AG04449 (cell line): ENCODE data around the gene PPM1B.

Experiments used
- CTCF ChIA-PET: fragments of 350-600 bp; formaldehyde crosslinking; extraction: SDS; loops from one replicate; lab custom pipeline; 2021; ENCODE audit warnings: antibody characterized with exemption; lab: Yijun Ruan, JAX
- POLR2A ChIA-PET: fragments of 400-600, 350-600 bp; formaldehyde crosslinking; extraction: SDS; loops from one replicate; lab custom pipeline; 2020; ENCODE audit warnings: antibody characterized with exemption, inconsistent platforms; lab: Yijun Ruan, JAX
- DNase-seq: peaks from one replicate; pipeline ENCODE4 v3.0.0-alpha.2; 2010; ENCODE audit warnings: low read depth, low spot score
- H3K4me3 ChIP-seq: 2 replicates; pipeline ENCODE4 v1.5.1; 2011; ENCODE audit warnings: low read depth, mild to moderate bottlenecking, control low read depth, low read length
- TF ChIP-seq, protein P1 (sequence below): IDR thresholded peaks from one replicate; pipeline ENCODE4 v1.5.1; 2011; ENCODE audit warnings: mild to moderate bottlenecking, moderate library complexity, low read length, control low read depth, inconsistent platforms; ENCODE audit not compliant: insufficient read depth; ENCODE audit errors: missing control alignments

Gene PPM1B

DNA sequence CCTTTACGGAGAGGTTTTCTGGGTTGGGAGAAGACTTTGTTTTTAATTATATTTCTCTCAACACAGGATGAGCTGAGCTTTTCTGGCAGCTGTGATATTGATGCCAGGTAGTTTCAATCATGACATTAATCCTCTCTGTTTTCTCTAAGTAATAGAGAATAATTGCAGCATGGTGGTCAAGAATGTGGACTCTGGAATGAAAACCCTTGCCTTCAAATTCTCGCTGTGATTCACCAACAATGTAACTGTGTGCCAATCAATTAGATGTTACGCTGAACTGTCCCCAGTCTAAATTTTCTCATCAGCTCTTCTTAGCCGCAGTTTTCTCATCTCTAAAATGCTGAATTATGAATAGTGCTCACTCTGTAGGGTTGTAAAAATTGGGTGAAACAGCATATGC is 31.6 kb upstream of the PPM1B start:
- POLR2A ChIA-PET: no interaction called here
- H3K4me3 ChIP-seq: no peak overlapping the region
- DNase-seq: no peak
- TF ChIP-seq, protein P1, sequence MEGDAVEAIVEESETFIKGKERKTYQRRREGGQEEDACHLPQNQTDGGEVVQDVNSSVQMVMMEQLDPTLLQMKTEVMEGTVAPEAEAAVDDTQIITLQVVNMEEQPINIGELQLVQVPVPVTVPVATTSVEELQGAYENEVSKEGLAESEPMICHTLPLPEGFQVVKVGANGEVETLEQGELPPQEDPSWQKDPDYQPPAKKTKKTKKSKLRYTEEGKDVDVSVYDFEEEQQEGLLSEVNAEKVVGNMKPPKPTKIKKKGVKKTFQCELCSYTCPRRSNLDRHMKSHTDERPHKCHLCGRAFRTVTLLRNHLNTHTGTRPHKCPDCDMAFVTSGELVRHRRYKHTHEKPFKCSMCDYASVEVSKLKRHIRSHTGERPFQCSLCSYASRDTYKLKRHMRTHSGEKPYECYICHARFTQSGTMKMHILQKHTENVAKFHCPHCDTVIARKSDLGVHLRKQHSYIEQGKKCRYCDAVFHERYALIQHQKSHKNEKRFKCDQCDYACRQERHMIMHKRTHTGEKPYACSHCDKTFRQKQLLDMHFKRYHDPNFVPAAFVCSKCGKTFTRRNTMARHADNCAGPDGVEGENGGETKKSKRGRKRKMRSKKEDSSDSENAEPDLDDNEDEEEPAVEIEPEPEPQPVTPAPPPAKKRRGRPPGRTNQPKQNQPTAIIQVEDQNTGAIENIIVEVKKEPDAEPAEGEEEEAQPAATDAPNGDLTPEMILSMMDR: no peak
- CTCF ChIA-PET: interaction anchor here (1.1 kb wide), 1 partner anchor 49 kb away, joined by 3 read pairs; no protein-coding TSS in a partner anchor

DNA sequence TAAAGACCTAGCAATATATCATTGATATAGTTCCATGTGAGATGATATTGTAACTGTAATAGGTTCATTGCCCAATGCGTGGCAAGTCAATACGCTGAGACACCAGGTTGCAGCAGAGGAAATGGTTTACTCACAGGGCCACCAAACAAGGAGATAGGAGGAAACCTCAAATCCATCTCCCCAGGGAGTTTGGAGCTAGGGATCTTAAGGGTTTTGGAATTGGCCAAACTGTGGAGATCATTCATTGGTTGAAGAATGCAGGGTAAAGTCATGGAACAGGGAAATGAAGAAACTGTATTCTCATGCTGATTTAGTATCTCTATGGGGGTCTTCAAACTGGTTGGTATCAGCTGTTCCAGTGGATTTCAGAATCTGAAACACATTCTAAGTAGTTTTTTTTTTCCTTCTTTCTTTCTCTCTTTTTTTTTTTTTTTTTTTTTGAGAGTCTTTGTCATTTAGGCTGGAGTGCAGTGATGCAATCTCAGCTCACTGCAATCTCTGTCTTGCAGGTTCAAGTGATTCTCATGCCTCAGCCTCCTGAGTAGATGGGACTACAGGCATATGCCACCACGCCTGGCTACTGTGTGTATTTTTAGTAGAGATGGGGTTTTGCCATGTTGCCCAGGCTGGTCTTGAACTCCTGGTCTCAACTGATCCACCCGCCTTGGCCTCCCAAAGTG is 30.7 kb upstream of the PPM1B start:
- TF ChIP-seq, protein P1: no peak
- CTCF ChIA-PET: interaction anchor here (1.6 kb wide), 1 partner anchor 8 kb away, joined by 3 read pairs; no protein-coding TSS in a partner anchor
- H3K4me3 ChIP-seq: no peak overlapping the region
- DNase-seq: no peak
- POLR2A ChIA-PET: no interaction called here

DNA sequence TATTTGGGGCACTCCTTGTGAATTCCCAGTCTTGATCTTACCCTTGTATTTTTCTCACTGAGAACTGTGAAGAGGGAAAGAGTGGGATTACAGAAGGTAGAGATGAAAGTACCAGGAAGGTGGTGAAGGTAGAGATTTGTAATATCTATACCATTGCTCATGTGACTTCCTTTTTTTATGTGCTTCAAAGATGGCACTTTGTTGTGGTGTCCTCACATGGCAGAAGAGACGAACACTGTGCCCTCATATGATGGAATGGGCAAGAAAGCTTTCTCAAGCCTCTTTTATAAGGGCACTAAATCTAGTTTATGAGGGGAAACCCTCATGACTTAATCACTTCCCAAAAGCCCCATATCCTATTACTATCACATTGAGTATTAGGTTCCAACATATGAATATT is 28.9 kb upstream of the PPM1B start:
- CTCF ChIA-PET: interaction anchor here (1.6 kb wide), 1 partner anchor 10 kb away, joined by 3 read pairs; no protein-coding TSS in a partner anchor
- no peak for DNase-seq
- POLR2A ChIA-PET: no interaction called here
- TF ChIP-seq, protein P1: no peak
- no peak overlapping the region for H3K4me3 ChIP-seq

DNA sequence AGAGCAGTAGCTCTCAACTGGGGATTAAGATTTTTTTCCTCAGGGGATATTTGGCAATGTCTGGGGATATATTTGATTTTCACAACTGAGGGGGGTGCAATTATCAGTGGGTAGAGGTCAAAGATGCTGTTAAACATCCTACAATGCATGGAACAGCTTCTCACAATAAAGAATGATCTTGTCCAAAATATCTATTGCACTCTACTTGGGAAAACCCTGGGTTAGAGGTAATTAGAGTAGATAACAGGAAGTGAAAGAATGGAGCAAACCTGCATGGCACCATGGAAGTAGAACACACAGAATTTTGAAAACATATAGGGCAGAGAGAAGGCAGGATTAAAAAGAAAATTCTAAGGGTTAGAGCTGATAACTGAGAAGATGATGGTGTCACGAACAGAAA is 26.4 kb upstream of the PPM1B start:
- POLR2A ChIA-PET: no interaction called here
- TF ChIP-seq, protein P1: no peak
- CTCF ChIA-PET: no interaction called here
- DNase-seq: no peak
- H3K4me3 ChIP-seq: no peak overlapping the region

DNA sequence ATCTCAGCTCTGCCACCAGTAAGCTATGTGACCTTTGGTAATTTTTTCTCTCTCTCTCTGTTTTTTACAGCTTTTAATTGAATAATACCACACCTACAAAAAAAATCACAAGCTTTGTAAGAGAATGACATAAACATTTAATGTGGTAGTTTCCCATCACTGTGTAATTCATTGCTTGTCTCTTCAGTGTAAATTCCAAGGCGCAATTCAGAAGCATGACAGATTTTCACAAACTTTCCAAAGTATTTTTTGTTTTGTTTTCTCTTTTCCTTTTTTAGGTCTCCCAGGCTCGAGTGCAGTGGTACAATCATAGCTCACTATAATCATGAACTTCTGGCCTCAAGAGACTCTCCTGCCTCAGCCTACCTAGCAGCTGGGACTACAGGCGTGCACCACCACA is 25.0 kb upstream of the PPM1B start:
- no peak overlapping the region for H3K4me3 ChIP-seq
- CTCF ChIA-PET: no interaction called here
- POLR2A ChIA-PET: no interaction called here
- no peak for DNase-seq
- TF ChIP-seq, protein P1: no peak

DNA sequence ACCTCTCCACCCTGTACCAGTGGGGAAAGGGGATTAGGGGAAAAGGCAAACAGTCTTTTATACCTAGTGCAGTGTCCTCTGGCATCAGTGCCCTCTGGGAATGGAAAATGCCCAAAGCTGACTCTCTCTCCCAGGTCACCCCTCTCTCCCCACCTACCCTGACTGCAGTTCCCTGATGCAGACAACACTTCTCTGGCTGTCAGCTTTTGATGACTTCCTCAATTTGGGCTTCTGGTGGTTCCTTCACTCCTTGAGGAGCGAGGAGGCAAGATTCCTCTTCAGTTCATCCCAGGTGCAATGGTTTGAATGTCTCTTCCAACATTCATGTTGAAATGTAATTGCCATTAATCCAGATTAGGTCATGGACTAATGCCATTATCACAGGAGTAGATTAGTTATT is 19.7 kb upstream of the PPM1B start:
- no peak for DNase-seq

More for the DNA sequence above, 19.7 kb upstream of the PPM1B start:
- TF ChIP-seq, protein P1: no peak
- no peak overlapping the region for H3K4me3 ChIP-seq
- POLR2A ChIA-PET: no interaction called here
- CTCF ChIA-PET: interaction anchor here (0.9 kb wide), 1 partner anchor 62 kb away, joined by 3 read pairs; no protein-coding TSS in a partner anchor
